ENCODE data around the gene FAM111A. TPM values are rescaled to one million over a fixed set of nuclear protein-coding genes. Genes with fewer than 3 reads are reported as not detected.
A peak's percentile ranks its signal among the peaks of the same experiment; 100 is the strongest.

Gene FAM111A
- total and polyA plus RNA-seq, 2 donors (not counting 3 experiments of a cell fraction or from before 2014, with no cell fraction given): 20.1 to 57.4 TPM

DNA sequence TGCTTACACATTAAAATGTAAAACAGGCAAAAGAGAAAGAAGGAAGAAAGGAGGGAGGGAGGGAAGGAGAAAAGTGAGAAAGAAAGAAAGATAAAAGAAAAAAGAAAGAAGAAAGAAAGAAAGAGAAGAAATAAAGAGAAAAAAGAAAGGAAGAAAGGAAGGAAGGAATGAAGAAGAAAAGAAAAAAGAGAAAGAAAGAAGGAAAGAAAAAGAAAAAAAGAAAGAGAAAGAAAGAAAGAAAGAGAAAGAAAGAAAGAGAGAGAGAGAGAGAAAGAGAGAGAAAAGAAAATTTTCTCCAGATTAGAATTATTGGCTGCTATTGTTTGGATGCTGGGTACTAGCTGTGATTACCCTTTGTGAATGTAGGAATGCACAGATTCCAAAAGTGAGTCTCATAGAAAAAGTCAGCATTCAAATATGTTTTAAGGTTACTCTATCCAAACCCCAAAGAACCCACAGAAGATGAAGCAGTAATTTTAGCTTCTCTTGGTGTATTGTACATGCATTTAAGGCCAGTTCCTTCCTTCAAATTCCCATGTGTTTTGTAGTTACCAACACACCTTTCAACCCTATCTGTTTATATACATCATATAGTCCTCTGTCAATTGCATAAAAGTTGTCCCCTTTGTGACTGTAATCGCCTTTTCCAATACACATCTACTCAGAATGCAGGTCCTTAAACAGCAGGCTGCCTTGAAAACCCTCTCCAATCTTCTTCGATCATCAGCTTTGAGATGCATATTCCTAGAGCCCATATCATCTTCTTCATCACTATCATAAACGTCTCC lies 789 bp upstream of the FAM111A start:
- BruUV-seq (replicated peaks): TSS peak; percentile 35
- H3K36me3 ChIP-seq (ENCODE audit: control insufficient read depth in 2 of 2, extremely low read depth in 1 of 2, insufficient read depth in 2 of 2, low read length in 2 of 2): no peaks in the 10 kb centered on the region
- peak overlapping the region; percentile 95 for H3K4me2 ChIP-seq (ENCODE audit: insufficient read depth, low read length)
- TF ChIP-seq, protein P1, sequence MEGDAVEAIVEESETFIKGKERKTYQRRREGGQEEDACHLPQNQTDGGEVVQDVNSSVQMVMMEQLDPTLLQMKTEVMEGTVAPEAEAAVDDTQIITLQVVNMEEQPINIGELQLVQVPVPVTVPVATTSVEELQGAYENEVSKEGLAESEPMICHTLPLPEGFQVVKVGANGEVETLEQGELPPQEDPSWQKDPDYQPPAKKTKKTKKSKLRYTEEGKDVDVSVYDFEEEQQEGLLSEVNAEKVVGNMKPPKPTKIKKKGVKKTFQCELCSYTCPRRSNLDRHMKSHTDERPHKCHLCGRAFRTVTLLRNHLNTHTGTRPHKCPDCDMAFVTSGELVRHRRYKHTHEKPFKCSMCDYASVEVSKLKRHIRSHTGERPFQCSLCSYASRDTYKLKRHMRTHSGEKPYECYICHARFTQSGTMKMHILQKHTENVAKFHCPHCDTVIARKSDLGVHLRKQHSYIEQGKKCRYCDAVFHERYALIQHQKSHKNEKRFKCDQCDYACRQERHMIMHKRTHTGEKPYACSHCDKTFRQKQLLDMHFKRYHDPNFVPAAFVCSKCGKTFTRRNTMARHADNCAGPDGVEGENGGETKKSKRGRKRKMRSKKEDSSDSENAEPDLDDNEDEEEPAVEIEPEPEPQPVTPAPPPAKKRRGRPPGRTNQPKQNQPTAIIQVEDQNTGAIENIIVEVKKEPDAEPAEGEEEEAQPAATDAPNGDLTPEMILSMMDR (IDR thresholded peaks at IDR 0.05; ENCODE audit: extremely low read depth in 1 of 2, insufficient read depth in 1 of 2, low read depth in 1 of 2, low read length in 2 of 2): no peak
- DNase-seq (ENCODE audit: low read depth, low spot score) (no peak), FAIRE-seq (no peak)
- peaks cover 19% of the 10 kb centered on the region for H3K79me2 ChIP-seq (ENCODE audit: control insufficient read depth, insufficient read depth, low read length)
- dilution Hi-C loops (cut with MboI; ENCODE audit: extremely low pct_ligation_motif_present, low sequenced_read_pairs): no loop called here
- no peaks in the 10 kb centered on the region for H3K27me3 ChIP-seq (ENCODE audit: control insufficient read depth in 2 of 2, insufficient read depth in 2 of 2, low read length in 2 of 2)
- intact Hi-C loops (cut with micrococcal nuclease): loop anchor here (1.0 to 5.0 kb wide), 5 partner anchors 16 to 1365 kb away; partner anchors contain the start of gene FAM111B
- peaks cover 32% of the 10 kb centered on the region for H3K4me1 ChIP-seq (ENCODE audit: control insufficient read depth, extremely low read depth, insufficient read depth, low read length)
- peak overlapping the region; percentile 78 for H2AFZ ChIP-seq (ENCODE audit: low read depth, low read length)
- ChIA-PET CTCF (interaction anchor here (0.8 to 6.0 kb wide), 13 partner anchors 9 to 489 kb away, joined by 3 to 66 read pairs (median 4); partner anchors contain the start of genes DTX4 and FAM111B), POLR2A (interaction anchor here (1.0 to 1.2 kb wide), 2 partner anchors 16 to 38 kb away, joined by 3 to 6 read pairs; no protein-coding TSS in a partner anchor)
- no peaks in the 10 kb centered on the region for H4K20me1 ChIP-seq (replicated peaks; ENCODE audit: control insufficient read depth, extremely low read depth, insufficient read depth, low read length)
- H3K4me3 ChIP-seq (replicated peaks in 1 of 3; ENCODE audit: insufficient read depth in 1 of 3, low read depth in 1 of 3, low read length in 3 of 3): peak overlapping the region; percentile 69 to 90 (median 74)
- peak overlapping the region; percentile 85 for H3K9ac ChIP-seq (replicated peaks; ENCODE audit: extremely low read depth, insufficient read depth, low read length)
- no peaks in the 10 kb centered on the region for H3K9me1 ChIP-seq (replicated peaks; ENCODE audit: control insufficient read depth, extremely low read depth, insufficient read depth, low read length)
- H3K27ac ChIP-seq (ENCODE audit: insufficient read depth, low read depth, low read length): peak overlapping the region; percentile 10
- H3K9me3 ChIP-seq (replicated peaks; ENCODE audit: control insufficient read depth, insufficient read depth, low read length): no peaks in the 10 kb centered on the region

- Histone ChIP-seq H3K36me3 (ENCODE audit: control insufficient read depth in 2 of 2, extremely low read depth in 1 of 2, insufficient read depth in 2 of 2, low read length in 2 of 2) (peaks cover 0 to 2% of the 10 kb centered on the region in 2 experiments), H3K27ac (ENCODE audit: insufficient read depth, low read depth, low read length) (peak overlapping the region; percentile 38), H3K27me3 (ENCODE audit: control insufficient read depth in 2 of 2, insufficient read depth in 2 of 2, low read length in 2 of 2) (no peaks in the 10 kb centered on the region), H3K9me1 (replicated peaks; ENCODE audit: control insufficient read depth, extremely low read depth, insufficient read depth, low read length) (no peaks in the 10 kb centered on the region), H3K4me1 (ENCODE audit: control insufficient read depth, extremely low read depth, insufficient read depth, low read length) (peaks cover 32% of the 10 kb centered on the region), H4K20me1 (replicated peaks; ENCODE audit: control insufficient read depth, extremely low read depth, insufficient read depth, low read length) (no peaks in the 10 kb centered on the region), H3K79me2 (ENCODE audit: control insufficient read depth, insufficient read depth, low read length) (peaks cover 22% of the 10 kb centered on the region), H3K9me3 (replicated peaks; ENCODE audit: control insufficient read depth, insufficient read depth, low read length) (no peaks in the 10 kb centered on the region), H2AFZ (ENCODE audit: low read depth, low read length) (peak overlapping the region; percentile 88), H3K4me3 (replicated peaks in 1 of 3; ENCODE audit: insufficient read depth in 1 of 3, low read depth in 1 of 3, low read length in 3 of 3) (peak overlapping the region; percentile 66 to 90 (median 81)), H3K9ac (replicated peaks; ENCODE audit: extremely low read depth, insufficient read depth, low read length) (peak overlapping the region; percentile 69), H3K4me2 (ENCODE audit: insufficient read depth, low read length) (peak overlapping the region; percentile 90)
- dilution Hi-C loops (cut with MboI; ENCODE audit: extremely low pct_ligation_motif_present, low sequenced_read_pairs): no loop called here
- ChIA-PET POLR2A (no interaction called here), CTCF (interaction anchor here (0.6 to 6.0 kb wide), 7 partner anchors 8 to 86 kb away, joined by 3 to 91 read pairs (median 15); partner anchors contain the start of genes DTX4 and FAM111B)
- FAIRE-seq: peak; percentile 61
- intact Hi-C loops (cut with micrococcal nuclease): loop anchor here (5.0 kb wide), 2 partner anchors 413 to 1367 kb away; no protein-coding TSS in a partner anchor
- DNase-seq (ENCODE audit: low read depth, low spot score): peak; percentile 42
- no TSS peak for BruUV-seq (replicated peaks)
- TF ChIP-seq MAX (IDR thresholded peaks at IDR 0.05; ENCODE audit: insufficient read depth, insufficient read length) (no peak), MYC (IDR thresholded peaks at IDR 0.05; ENCODE audit: low read depth, low read length) (no peak), POLR2AphosphoS5 (IDR thresholded peaks at IDR 0.05; ENCODE audit: insufficient read depth, low read depth, low read length) (no peak), POLR2A (IDR thresholded peaks at IDR 0.05; ENCODE audit: low read depth, low read length) (no peak), JUN (IDR thresholded peaks at IDR 0.05; ENCODE audit: borderline replicate concordance, insufficient read depth, insufficient read length, low read depth) (no peak), GATA2 (IDR thresholded peaks at IDR 0.05; ENCODE audit: insufficient read depth, insufficient read length, low read depth, low read length) (no peak), EZH2 (IDR thresholded peaks at IDR 0.05; ENCODE audit: borderline replicate concordance, low read depth, low read length, severe bottlenecking) (no peak), FOS (IDR thresholded peaks at IDR 0.05; ENCODE audit: borderline replicate concordance, insufficient read depth, low read length) (no peak)
- TF ChIP-seq, protein P1 (IDR thresholded peaks at IDR 0.05; ENCODE audit: extremely low read depth in 1 of 2, insufficient read depth in 1 of 2, low read depth in 1 of 2, low read length in 2 of 2): no peak
Measured at GRCh38 chr11:59144096-59144495, 1.4 kb downstream of the FAM111A start.

All from endothelial cell of umbilical vein (primary cell).